ENCODE results near the gene PWWP2B. TPM values are rescaled to one million over a fixed set of nuclear protein-coding genes. Genes with fewer than 3 reads are reported as not detected.
A peak's percentile ranks its signal among the peaks of the same experiment; 100 is the strongest.

Gene PWWP2B
- total and polyA plus RNA-seq, 2 of the 8 experiments (the other 6 are each of a cell fraction or from before 2014, with no cell fraction given): 5.3 to 10.8 TPM

DNA sequence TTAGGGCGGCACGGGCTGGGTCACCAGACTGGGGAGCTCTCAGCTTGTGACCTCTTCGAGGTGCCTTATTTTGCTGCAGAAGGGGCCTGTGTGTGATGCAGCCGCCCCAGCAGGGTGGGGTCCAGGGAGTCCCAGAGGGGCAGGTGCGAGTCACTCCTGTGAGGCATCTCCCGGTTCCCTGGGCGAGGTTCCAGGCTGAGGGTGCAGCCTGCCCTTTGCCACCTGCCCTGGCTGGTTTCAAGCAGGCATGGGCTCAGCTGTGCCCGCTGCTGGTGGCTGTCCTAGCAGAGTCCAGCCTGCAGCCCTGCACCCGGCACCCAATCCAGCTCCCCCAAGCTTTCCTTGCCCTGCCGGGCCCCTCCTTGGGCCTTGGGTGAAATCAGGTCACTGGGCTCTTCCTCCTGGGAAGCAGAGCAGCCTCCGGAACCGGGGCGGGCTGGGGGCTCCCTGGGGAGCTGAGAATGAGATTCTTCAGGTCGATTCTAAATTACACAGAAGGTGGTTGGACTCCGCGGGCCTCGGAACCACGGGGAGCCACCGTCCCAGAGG lies 64.8 kb downstream of the PWWP2B start:
- no peak overlapping the region for H4K5ac ChIP-seq (ENCODE audit: insufficient read length, low read depth, low read length)
- FAIRE-seq: no peak
- H3K27ac ChIP-seq (ENCODE audit: low read depth, low read length): no peak overlapping the region
- no peak overlapping the region for H4K91ac ChIP-seq (replicated peaks; ENCODE audit: insufficient read length, low read length)
- no peak overlapping the region for H3K23ac ChIP-seq (ENCODE audit: insufficient read length)
- H2BK120ac ChIP-seq (replicated peaks; ENCODE audit: low read depth, low read length): no peak overlapping the region
- no peaks in the 10 kb centered on the region for H3K36me3 ChIP-seq (ENCODE audit: control insufficient read depth in 2 of 4, insufficient read depth in 4 of 4, low read length in 3 of 4)
- DNase-seq (ENCODE audit: low read depth in 1 of 2, low spot score in 2 of 2): no peak
- no peak overlapping the region for H2AFZ ChIP-seq (ENCODE audit: low read length)
- H2BK12ac ChIP-seq (ENCODE audit: low read depth, low read length): no peak overlapping the region
- no peak overlapping the region for H3K4me3 ChIP-seq (ENCODE audit: extremely low read depth in 1 of 4, insufficient read depth in 2 of 4, low read depth in 3 of 4, low read length in 4 of 4)
- H3K56ac ChIP-seq (replicated peaks; ENCODE audit: insufficient read length, low read depth, low read length): no peak overlapping the region
- CTCF ChIA-PET (ENCODE audit: partially characterized antibody): interaction anchor here (0.7 to 10.0 kb wide), 11 partner anchors 48 to 477 kb away, joined by 3 to 88 read pairs (median 3); no protein-coding TSS in a partner anchor
- no peaks in the 10 kb centered on the region for H3K9me3 ChIP-seq (ENCODE audit: insufficient read depth in 2 of 2, low read depth in 1 of 2, low read length in 1 of 2)
- H2BK5ac ChIP-seq (ENCODE audit: low read depth, low read length): no peak overlapping the region
- no peak overlapping the region for H3K14ac ChIP-seq (ENCODE audit: insufficient read length)
- H4K8ac ChIP-seq (ENCODE audit: extremely low read depth, insufficient read depth, low read length): peak overlapping the region; percentile 12
- WGBS, 2 experiments (ENCODE audit: extremely low coverage in 1 of 2, insufficient coverage in 1 of 2, insufficient read length in 1 of 2, insufficient replicate concordance in 2 of 2, low coverage in 1 of 2, low lambda C conversion rate in 2 of 2, missing lambda C conversion rate in 1 of 2): 77% methylated on average over 12 of the region's 19 CpGs; no CpG with 5 or more reads in 1 of the 2 experiments
- H3K4ac ChIP-seq (replicated peaks; ENCODE audit: insufficient read length, low read depth, low read length): no peak overlapping the region
- H3K18ac ChIP-seq (ENCODE audit: extremely low read depth, low read length): no peak overlapping the region
- no peaks in the 10 kb centered on the region for H3K79me2 ChIP-seq (ENCODE audit: control insufficient read depth in 1 of 2, insufficient read depth in 2 of 2, low read length in 2 of 2)
- no peak overlapping the region for H2AK5ac ChIP-seq (ENCODE audit: low read depth, low read length)
- H3K27me3 ChIP-seq (replicated peaks in 1 of 4; ENCODE audit: control insufficient read depth in 3 of 4, extremely low read depth in 1 of 4, insufficient read depth in 3 of 4, low read length in 3 of 4): peaks cover 0 to 3% (median 0%) of the 10 kb centered on the region in 4 experiments; a peak in 2 of 7 replicates
- no peak overlapping the region for H3K9ac ChIP-seq (replicated peaks in 1 of 4; ENCODE audit: extremely low read depth in 1 of 4, low read depth in 3 of 4, low read length in 3 of 4)
- no peak overlapping the region for H2BK15ac ChIP-seq (ENCODE audit: low read length)
- H3K23me2 ChIP-seq (ENCODE audit: low read depth, low read length): no peaks in the 10 kb centered on the region
- H3K4me2 ChIP-seq (ENCODE audit: insufficient read depth in 1 of 2, low read depth in 2 of 2, low read length in 2 of 2): no peak overlapping the region
- no peak overlapping the region for H2BK20ac ChIP-seq (ENCODE audit: low read length)
- no peaks in the 10 kb centered on the region for H3K4me1 ChIP-seq (replicated peaks in 1 of 4; ENCODE audit: control insufficient read depth in 3 of 4, insufficient read depth in 4 of 4, low read length in 3 of 4)
- peaks cover 0 to 1% of the 10 kb centered on the region in 2 experiments for H4K20me1 ChIP-seq (replicated peaks in 1 of 2; ENCODE audit: control insufficient read depth in 1 of 2, insufficient read depth in 2 of 2, low read length in 2 of 2)
- POLR2A ChIA-PET (ENCODE audit: partially characterized antibody): interaction anchor here (0.9 kb wide), 1 partner anchor 193 kb away, joined by 3 read pairs; no protein-coding TSS in a partner anchor
- H3K79me1 ChIP-seq (ENCODE audit: low read depth, low read length): no peaks in the 10 kb centered on the region
- TF ChIP-seq BCL11A (IDR thresholded peaks at IDR 0.05; ENCODE audit: low read depth in 2 of 2, low read length in 2 of 2) (no peak), KDM4A (IDR thresholded peaks at IDR 0.05; ENCODE audit: low read depth, low read length, severe bottlenecking) (no peak), SIN3A (conservative IDR thresholded peaks at IDR 0.05 in 1 of 2, IDR thresholded peaks at IDR 0.05 in 1 of 2; ENCODE audit: low read depth in 1 of 2, low read length in 2 of 2) (no peak), CBX5 (IDR thresholded peaks at IDR 0.05; ENCODE audit: low read depth, low read length) (no peak), SUZ12 (IDR thresholded peaks at IDR 0.05; ENCODE audit: low read length) (no peak), POLR2A (IDR thresholded peaks at IDR 0.05; ENCODE audit: control extremely low read depth in 1 of 2, low read depth in 2 of 2, low read length in 2 of 2) (no peak)
- TF ChIP-seq, protein P1, sequence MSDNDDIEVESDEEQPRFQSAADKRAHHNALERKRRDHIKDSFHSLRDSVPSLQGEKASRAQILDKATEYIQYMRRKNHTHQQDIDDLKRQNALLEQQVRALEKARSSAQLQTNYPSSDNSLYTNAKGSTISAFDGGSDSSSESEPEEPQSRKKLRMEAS (IDR thresholded peaks at IDR 0.05): no peak

Data from H1 (cell line).